Suprapubic skin (tissue), 4 donors: ENCODE data around the gene KCNT1. TPM values are rescaled to one million over a fixed set of nuclear protein-coding genes. Genes with fewer than 3 reads are reported as not detected.

Experiments used
- DNase-seq, 2 donors: peaks; one replicate each; pipeline ENCODE4 v3.0.0-alpha.2; 2019; ENCODE audit warnings: low spot score in 2 of 2
- H3K27ac ChIP-seq: fragments of 200-600 bp; sonication (generic); one replicate; pipeline ENCODE4 v1.5.1; 2019
- H3K27me3 ChIP-seq: fragments of 200-600 bp; sonication (generic); one replicate; pipeline ENCODE4 v1.5.1; 2019
- H3K36me3 ChIP-seq: fragments of 200-600 bp; sonication (generic); one replicate; pipeline ENCODE4 v1.5.1; 2019
- H3K4me1 ChIP-seq: fragments of 200-600 bp; sonication (generic); one replicate; pipeline ENCODE4 v1.5.1; 2019
- H3K4me3 ChIP-seq: fragments of 200-600 bp; sonication (generic); one replicate; pipeline ENCODE4 v1.5.1; 2019; ENCODE audit warnings: mild to moderate bottlenecking
- H3K9me3 ChIP-seq: fragments of 200-600 bp; sonication (generic); one replicate; pipeline ENCODE4 v1.5.1; 2019
- CTCF ChIP-seq, 2 donors: fragments of 200-600 bp in 1 of 2; fragments of 450-650 bp in 1 of 2; sonication (generic) in 1 of 2; IDR thresholded peaks; one replicate each; pipeline ENCODE4 v1.5.1; 2016 to 2019; ENCODE audit warnings: antibody characterized with exemption in 2 of 2, mild to moderate bottlenecking in 1 of 2, moderate library complexity in 1 of 2
- EP300 ChIP-seq: sonication (generic); formaldehyde crosslinking; IDR thresholded peaks from one replicate; pipeline ENCODE4 v1.6.1; 2017; ENCODE audit warnings: antibody characterized with exemption
- POLR2A ChIP-seq, 2 donors: fragments of 450-650 bp; IDR thresholded peaks; one replicate each; pipeline ENCODE4 v1.6.1; 2017; ENCODE audit warnings: antibody characterized with exemption in 2 of 2, mild to moderate bottlenecking in 2 of 2, moderate library complexity in 2 of 2
- POLR2AphosphoS5 ChIP-seq, 3 donors: sonication (generic); formaldehyde crosslinking; IDR thresholded peaks; one replicate each; pipeline ENCODE4 v1.6.1; 2017; ENCODE audit warnings: antibody characterized with exemption in 3 of 3
- WGBS: methylation state at CpG from one replicate; pipeline ENCODE4 v1.1.5; 2018; 5-methylcytosine and 5-hydroxymethylcytosine counted together
- total RNA-seq, 4 donors: library from RNA; depleted of rRNA; stranded (reverse); fragments of >200 nt; gene quantifications; one replicate each; pipeline ENCODE4 v1.1.0, GENCODE V29; 2016

The KCNT1 gene
- total RNA-seq, 4 donors from 2014 or later, result 0.10 to 0.23 TPM; not detected in 2

- no peaks in the 10 kb centered on the region for H3K9me3 ChIP-seq
- DNase-seq, result no peak
- WGBS, result 89% methylated on average over 6 of the region's 6 CpGs
- H3K27me3 ChIP-seq, result no peaks in the 10 kb centered on the region
- peaks cover 11% of the 10 kb centered on the region for H3K4me1 ChIP-seq
- H3K27ac ChIP-seq, result no peak overlapping the region
- H3K36me3 ChIP-seq, result no peaks in the 10 kb centered on the region
- no peak for TF ChIP-seq POLR2A (IDR thresholded peaks at IDR 0.05)
- TF ChIP-seq CTCF (IDR thresholded peaks at IDR 0.05), result no peak
- no peak for TF ChIP-seq POLR2AphosphoS5 (IDR thresholded peaks at IDR 0.05)
- no peak for TF ChIP-seq EP300
- H3K4me3 ChIP-seq, result no peak overlapping the region
Measured at GRCh38 chr9:135801070-135801469, 99.1 kb downstream of the KCNT1 start.

GRCh38 chr9:135802876-135803419 is 101.0 kb downstream of the KCNT1 start:
- no peak for TF ChIP-seq CTCF (IDR thresholded peaks at IDR 0.05)
- no peak for TF ChIP-seq EP300
- TF ChIP-seq POLR2A (IDR thresholded peaks at IDR 0.05), result no peak
- TF ChIP-seq POLR2AphosphoS5 (IDR thresholded peaks at IDR 0.05), result no peak
- no peaks in the 10 kb centered on the region for H3K36me3 ChIP-seq
- no peak overlapping the region for H3K4me3 ChIP-seq
- no peak for DNase-seq
- H3K9me3 ChIP-seq, result no peaks in the 10 kb centered on the region
- no peak overlapping the region for H3K27ac ChIP-seq
- H3K27me3 ChIP-seq, result no peaks in the 10 kb centered on the region
- 37% methylated on average over 13 of the region's 18 CpGs for WGBS
- H3K4me1 ChIP-seq, result peaks cover 3% of the 10 kb centered on the region

GRCh38 chr9:135803441-135803840 is 101.5 kb downstream of the KCNT1 start:
- H3K4me3 ChIP-seq, result no peak overlapping the region
- H3K4me1 ChIP-seq, result peaks cover 2% of the 10 kb centered on the region
- H3K9me3 ChIP-seq, result no peaks in the 10 kb centered on the region
- TF ChIP-seq POLR2AphosphoS5 (IDR thresholded peaks at IDR 0.05), result no peak
- no peak for TF ChIP-seq CTCF (IDR thresholded peaks at IDR 0.05)
- TF ChIP-seq POLR2A (IDR thresholded peaks at IDR 0.05), result no peak
- TF ChIP-seq EP300, result no peak
- H3K27me3 ChIP-seq, result no peaks in the 10 kb centered on the region
- no peaks in the 10 kb centered on the region for H3K36me3 ChIP-seq
- no peak for DNase-seq
- H3K27ac ChIP-seq, result no peak overlapping the region
- WGBS, result 95% methylated on average over 10 of the region's 10 CpGs

GRCh38 chr9:135804581-135805421 is 102.8 kb downstream of the KCNT1 start:
- no peaks in the 10 kb centered on the region for H3K9me3 ChIP-seq
- no peaks in the 10 kb centered on the region for H3K36me3 ChIP-seq
- H3K27ac ChIP-seq, result no peak overlapping the region
- WGBS, result 84% methylated on average over 24 of the region's 24 CpGs
- TF ChIP-seq POLR2AphosphoS5 (IDR thresholded peaks at IDR 0.05) (no peak), CTCF (IDR thresholded peaks at IDR 0.05) (no peak), POLR2A (IDR thresholded peaks at IDR 0.05) (no peak), EP300 (no peak)
- H3K27me3 ChIP-seq, result no peaks in the 10 kb centered on the region
- DNase-seq, result no peak
- H3K4me3 ChIP-seq, result no peak overlapping the region
- no peaks in the 10 kb centered on the region for H3K4me1 ChIP-seq

GRCh38 chr9:135805422-135806022 is 103.5 kb downstream of the KCNT1 start:
- no peak for TF ChIP-seq POLR2AphosphoS5 (IDR thresholded peaks at IDR 0.05)
- no peak for TF ChIP-seq POLR2A (IDR thresholded peaks at IDR 0.05)
- no peak for TF ChIP-seq EP300
- no peak for TF ChIP-seq CTCF (IDR thresholded peaks at IDR 0.05)
- no peaks in the 10 kb centered on the region for H3K9me3 ChIP-seq
- 88% methylated on average over 22 of the region's 22 CpGs for WGBS

More at GRCh38 chr9:135805422-135806022, 103.5 kb downstream of the KCNT1 start:
- Histone ChIP-seq H3K36me3 (peaks cover 7% of the 10 kb centered on the region), H3K4me1 (no peaks in the 10 kb centered on the region), H3K27me3 (no peaks in the 10 kb centered on the region), H3K4me3 (no peak overlapping the region), H3K27ac (no peak overlapping the region)
- no peak for DNase-seq
